Skeletal muscle tissue (tissue), 4 donors: ENCODE data around the gene KCNMB3. TPM values are rescaled to one million over a fixed set of nuclear protein-coding genes. Genes with fewer than 3 reads are reported as not detected.
"Not testable (repeated sequence)": the region's sequence is repeated elsewhere in the genome, so short reads cannot be mapped to it uniquely, and the experiment has no call there.

ENCODE experiments used
- H3K27ac ChIP-seq: one replicate; pipeline ENCODE4 v1.7.0; 2013; ENCODE audit warnings: mild to moderate bottlenecking, low read depth, low read length, inconsistent platforms
- H3K27me3 ChIP-seq, 3 donors: one replicate each; pipeline ENCODE4 v1.7.0; 2013; ENCODE audit warnings: low read length in 3 of 3; ENCODE audit not compliant: control insufficient read depth in 3 of 3, insufficient read depth in 3 of 3
- H3K36me3 ChIP-seq, 3 donors: one replicate each; pipeline ENCODE4 v1.7.0; 2013; ENCODE audit warnings: low read length in 3 of 3; ENCODE audit not compliant: control insufficient read depth in 3 of 3, insufficient read depth in 3 of 3
- H3K4me1 ChIP-seq, 3 donors: one replicate each; pipeline ENCODE4 v1.7.0; 2013; ENCODE audit warnings: low read length in 3 of 3, mild to moderate bottlenecking in 3 of 3; ENCODE audit not compliant: control insufficient read depth in 3 of 3, insufficient read depth in 3 of 3
- H3K4me3 ChIP-seq, 3 donors: one replicate each; pipeline ENCODE4 v1.7.0; 2013; ENCODE audit warnings: low read length in 3 of 3
- H3K9ac ChIP-seq, 3 donors: one replicate each; pipeline ENCODE4 v1.7.0; 2013; ENCODE audit warnings: low read length in 3 of 3, mild to moderate bottlenecking in 3 of 3, moderate library complexity in 2 of 3, low read depth in 1 of 3
- H3K9me3 ChIP-seq, 3 donors: one replicate each; pipeline ENCODE4 v1.7.0; 2013; ENCODE audit warnings: low read length in 3 of 3; ENCODE audit not compliant: control insufficient read depth in 3 of 3
- total RNA-seq: library from RNA; depleted of rRNA; stranded (reverse); fragments of >200 nt; gene quantifications from one replicate; pipeline ENCODE4 v1.2.3, GENCODE V29; 2014
- donor health status: Osteomylitis.

The KCNMB3 gene
- total RNA-seq, 1 donor from 2014 or later, result 2.6 TPM

GRCh38 chr3:179265092-179265491 is 14.2 kb upstream of the KCNMB3 start:
- H3K9ac ChIP-seq, result no peak overlapping the region
- no peak overlapping the region for H3K4me3 ChIP-seq
- H3K36me3 ChIP-seq, result no peaks in the 10 kb centered on the region
- H3K27ac ChIP-seq, result no peak overlapping the region
- peaks cover 0 to 9% (median 4%) of the 10 kb centered on the region in 3 donors for H3K27me3 ChIP-seq
- H3K9me3 ChIP-seq, result no peaks in the 10 kb centered on the region
- peaks cover 0 to 3% (median 0%) of the 10 kb centered on the region in 3 donors for H3K4me1 ChIP-seq

- H3K9ac ChIP-seq, result no peak overlapping the region
- H3K9me3 ChIP-seq, result no peaks in the 10 kb centered on the region
- peaks cover 0 to 3% (median 0%) of the 10 kb centered on the region in 3 donors for H3K4me1 ChIP-seq
- no peaks in the 10 kb centered on the region for H3K36me3 ChIP-seq
- H3K4me3 ChIP-seq, result no peak overlapping the region
- peaks cover 0 to 9% (median 4%) of the 10 kb centered on the region in 3 donors for H3K27me3 ChIP-seq
- no peak overlapping the region for H3K27ac ChIP-seq
Measured at GRCh38 chr3:179264449-179264848, 13.5 kb upstream of the KCNMB3 start.

- peaks cover 0 to 3% (median 0%) of the 10 kb centered on the region in 3 donors for H3K4me1 ChIP-seq
- no peak overlapping the region for H3K9ac ChIP-seq
- no peaks in the 10 kb centered on the region for H3K36me3 ChIP-seq
- peaks cover 0 to 9% (median 4%) of the 10 kb centered on the region in 3 donors for H3K27me3 ChIP-seq
- no peak overlapping the region for H3K27ac ChIP-seq
- no peaks in the 10 kb centered on the region for H3K9me3 ChIP-seq
- H3K4me3 ChIP-seq, result no peak overlapping the region
Measured at GRCh38 chr3:179263134-179263533, 12.2 kb upstream of the KCNMB3 start.

- Histone ChIP-seq H3K27ac (peak overlapping the region; percentile 30), H3K36me3 (no peaks in the 10 kb centered on the region), H3K9me3 (no peaks in the 10 kb centered on the region), H3K4me3 (peak overlapping the region; percentile 66 to 74 (median 70)), H3K4me1 (peaks cover 0 to 3% (median 0%) of the 10 kb centered on the region in 3 donors), H3K27me3 (peaks cover 0 to under 1% (median 0%) of the 10 kb centered on the region in 3 donors), H3K9ac (peak overlapping the region; percentile 57 to 80 (median 76))
Measured at GRCh38 chr3:179260949-179261765, 10.2 kb upstream of the KCNMB3 start.

- H3K9ac ChIP-seq, result peak overlapping the region in 1 of 3 donors; percentile 80
- not testable (repeated sequence) for H3K9me3 ChIP-seq, H3K36me3 ChIP-seq, H3K27ac ChIP-seq, H3K4me1 ChIP-seq, H3K27me3 ChIP-seq
- H3K4me3 ChIP-seq, result peak overlapping the region in 1 of 3 donors; percentile 74
Measured at GRCh38 chr3:179259959-179260756, 9.2 kb upstream of the KCNMB3 start.

GRCh38 chr3:179258820-179259219 is 7.9 kb upstream of the KCNMB3 start:
- Histone ChIP-seq H3K4me3 (no peak overlapping the region), H3K4me1 (peaks cover 0 to 3% (median 0%) of the 10 kb centered on the region in 3 donors), H3K27ac (no peak overlapping the region)

GRCh38 chr3:179257742-179258141 is 6.8 kb upstream of the KCNMB3 start:
- not testable (repeated sequence) for H3K4me1 ChIP-seq, H3K27me3 ChIP-seq, H3K36me3 ChIP-seq, H3K27ac ChIP-seq, H3K4me3 ChIP-seq, H3K9me3 ChIP-seq, H3K9ac ChIP-seq

More at GRCh38 chr3:179258820-179259219, 7.9 kb upstream of the KCNMB3 start:
- Histone ChIP-seq H3K27me3 (no peaks in the 10 kb centered on the region), H3K9ac (no peak overlapping the region), H3K36me3 (no peaks in the 10 kb centered on the region), H3K9me3 (no peaks in the 10 kb centered on the region)

GRCh38 chr3:179256813-179257212 is 5.9 kb upstream of the KCNMB3 start:
- no peak overlapping the region for H3K9ac ChIP-seq
- no peaks in the 10 kb centered on the region for H3K27me3 ChIP-seq
- H3K9me3 ChIP-seq, result no peaks in the 10 kb centered on the region
- peaks cover 0 to 3% (median 0%) of the 10 kb centered on the region in 3 donors for H3K4me1 ChIP-seq
- H3K36me3 ChIP-seq, result no peaks in the 10 kb centered on the region
- H3K4me3 ChIP-seq, result no peak overlapping the region
- no peak overlapping the region for H3K27ac ChIP-seq

GRCh38 chr3:179247289-179248015 is 3.5 kb downstream of the KCNMB3 start:
- H3K36me3 ChIP-seq, result peaks cover 3 to 4% (median 4%) of the 10 kb centered on the region in 3 donors
- H3K9me3 ChIP-seq, result no peaks in the 10 kb centered on the region
- no peaks in the 10 kb centered on the region for H3K27me3 ChIP-seq

More at GRCh38 chr3:179247289-179248015, 3.5 kb downstream of the KCNMB3 start:
- Histone ChIP-seq H3K4me1 (no peaks in the 10 kb centered on the region), H3K27ac (no peak overlapping the region), H3K9ac (no peak overlapping the region), H3K4me3 (no peak overlapping the region)
